Measurements from ENCODE around the gene EPM2AIP1. TPM values are rescaled to one million over a fixed set of nuclear protein-coding genes. Genes with fewer than 3 reads are reported as not detected.

EPM2AIP1 gene
- total and polyA plus RNA-seq, 3 donors from 2014 or later = 13.1 to 23.5 (median 17.4) TPM

GRCh38 chr3:37014620-37015019 lies 21.7 kb upstream of the EPM2AIP1 start:
- no peaks in the 10 kb centered on the region for H3K9me3 ChIP-seq
- no peaks in the 10 kb centered on the region for H3K36me3 ChIP-seq (ENCODE audit: low read depth, missing control alignments)
- H3K27me3 ChIP-seq = no peaks in the 10 kb centered on the region
- 92 to 95% methylated on average over 2 of the region's 2 CpGs for WGBS, 2 donors
- H3K27ac ChIP-seq = no peak overlapping the region
- DNase-seq = no peak
- TF ChIP-seq CTCF (IDR thresholded peaks at IDR 0.05) (no peak), POLR2A (IDR thresholded peaks at IDR 0.05) (no peak)
- H3K4me1 ChIP-seq = no peaks in the 10 kb centered on the region
- intact Hi-C loops (cut with DNase I; ENCODE audit: low total_unique reads) = no loop called here
- H3K4me3 ChIP-seq = no peak overlapping the region

GRCh38 chr3:36993326-36994283 lies 674 bp upstream of the EPM2AIP1 start, which contains the start of gene MLH1:
Gene MLH1 (plus strand): TSS chr3:36993518. CDS start chr3:36993548, 30 bp downstream.
- Histone ChIP-seq H3K4me3 (peak within 1 kb of the TSS; percentile 75 to 87), H3K27me3 (no peaks in the 10 kb centered on the region), H3K27ac (peak within 1 kb of the TSS; percentile 98 to 99), H3K4me1 (peaks cover 21% of the 10 kb centered on the region), H3K9me3 (no peaks in the 10 kb centered on the region), H3K36me3 (ENCODE audit: low read depth, missing control alignments) (no peaks in the 10 kb centered on the region)
- intact Hi-C loops (cut with DNase I; ENCODE audit: low total_unique reads) = no loop called here
- TF ChIP-seq POLR2A (IDR thresholded peaks at IDR 0.05) (peak; percentile 48), CTCF (IDR thresholded peaks at IDR 0.05) (no peak)
- 0 to 1% methylated on average over 42 to 47 of the region's 47 CpGs for WGBS, 2 donors
- DNase-seq = peak; percentile 95

- intact Hi-C loops (cut with DNase I; ENCODE audit: low total_unique reads) = no loop called here
- WGBS, 2 donors = 4 to 11% methylated on average over 19 to 24 of the region's 24 CpGs
- peaks cover 21% of the 10 kb centered on the region for H3K4me1 ChIP-seq
Measured at GRCh38 chr3:36991923-36992805, 767 bp downstream of the EPM2AIP1 start.

GRCh38 chr3:36991147-36991546 lies 1.8 kb downstream of the EPM2AIP1 start:
- H3K9me3 ChIP-seq = no peaks in the 10 kb centered on the region
- intact Hi-C loops (cut with DNase I; ENCODE audit: low total_unique reads) = no loop called here
- H3K27me3 ChIP-seq = no peaks in the 10 kb centered on the region
- H3K27ac ChIP-seq = peak overlapping the region; percentile 98 to 99
- TF ChIP-seq POLR2A (IDR thresholded peaks at IDR 0.05) (no peak), CTCF (IDR thresholded peaks at IDR 0.05) (no peak)
- peak; percentile 23 for DNase-seq
- peak overlapping the region in 1 of 2 donors; percentile 87 for H3K4me3 ChIP-seq
- no peaks in the 10 kb centered on the region for H3K36me3 ChIP-seq (ENCODE audit: low read depth, missing control alignments)
- H3K4me1 ChIP-seq = peaks cover 21% of the 10 kb centered on the region
- WGBS, 2 donors = 51 to 58% methylated on average over 3 of the region's 3 CpGs

More at GRCh38 chr3:36991923-36992805, 767 bp downstream of the EPM2AIP1 start:
- peak; percentile 30 for DNase-seq
- no peaks in the 10 kb centered on the region for H3K27me3 ChIP-seq
- no peak for TF ChIP-seq POLR2A (IDR thresholded peaks at IDR 0.05)
- peak in 1 of 3 experiments; percentile 8 for TF ChIP-seq CTCF (IDR thresholded peaks at IDR 0.05)
- no peaks in the 10 kb centered on the region for H3K9me3 ChIP-seq
- H3K4me3 ChIP-seq = peak overlapping the region; percentile 75 to 87
- no peaks in the 10 kb centered on the region for H3K36me3 ChIP-seq (ENCODE audit: low read depth, missing control alignments)
- peak overlapping the region; percentile 98 to 99 for H3K27ac ChIP-seq

Data from testis (tissue), 3 donors.